Fibroblast of lung (primary cell): Measurements from ENCODE around the gene NSMF.

Source experiments
- CTCF ChIP-seq, 2 donors: IDR thresholded peaks in 1 of 2; conservative IDR thresholded peaks in 1 of 2; 1 replicate in 1 of 2; 2 replicates in 1 of 2; pipeline ENCODE4 v1.5.1; 2011 to 2012; ENCODE audit warnings: low read length in 2 of 2, control low read depth in 1 of 2, inconsistent platforms in 1 of 2, low read depth in 1 of 2, mild to moderate bottlenecking in 1 of 2
- EZH2 ChIP-seq: IDR thresholded peaks from 2 replicates; pipeline ENCODE4 v1.5.1; 2012; ENCODE audit warnings: low read length, control low read depth, mild to moderate bottlenecking; ENCODE audit errors: missing control alignments

- no peak for TF ChIP-seq CTCF (conservative IDR thresholded peaks at IDR 0.05 in 1 of 2, IDR thresholded peaks at IDR 0.05 in 1 of 2; ENCODE audit: low read depth in 1 of 2, low read length in 2 of 2)
- no peak for TF ChIP-seq EZH2
Observed at GRCh38 chr9:137467896-137468295, 8.8 kb upstream of the NSMF start.
